SH-SY5Y (cell line): Measurements from ENCODE around the gene MITD1.

Experiments used
- GATA2 ChIP-seq: IDR thresholded peaks from 2 replicates; pipeline ENCODE4 v1.6.1; 2011; ENCODE audit warnings: mild to moderate bottlenecking, low read depth, low read length
- GATA3 ChIP-seq: IDR thresholded peaks from 2 replicates; pipeline ENCODE4 v1.6.1; 2011; ENCODE audit warnings: low read depth, mild to moderate bottlenecking, low read length, moderate library complexity

- TF ChIP-seq GATA3 (no peak), GATA2 (no peak)
Measured at GRCh38 chr2:99159594-99159993, 21.3 kb downstream of the MITD1 start.
